Measurements from ENCODE around the gene NFATC1.
A peak's percentile ranks its signal among the peaks of the same experiment; 100 is the strongest.

Gene NFATC1

GRCh38 chr18:79519751-79520477 is 124.2 kb downstream of the NFATC1 start:
- no peak for DNase-seq (ENCODE audit: low read depth in 1 of 2, low spot score in 1 of 2)

DNA sequence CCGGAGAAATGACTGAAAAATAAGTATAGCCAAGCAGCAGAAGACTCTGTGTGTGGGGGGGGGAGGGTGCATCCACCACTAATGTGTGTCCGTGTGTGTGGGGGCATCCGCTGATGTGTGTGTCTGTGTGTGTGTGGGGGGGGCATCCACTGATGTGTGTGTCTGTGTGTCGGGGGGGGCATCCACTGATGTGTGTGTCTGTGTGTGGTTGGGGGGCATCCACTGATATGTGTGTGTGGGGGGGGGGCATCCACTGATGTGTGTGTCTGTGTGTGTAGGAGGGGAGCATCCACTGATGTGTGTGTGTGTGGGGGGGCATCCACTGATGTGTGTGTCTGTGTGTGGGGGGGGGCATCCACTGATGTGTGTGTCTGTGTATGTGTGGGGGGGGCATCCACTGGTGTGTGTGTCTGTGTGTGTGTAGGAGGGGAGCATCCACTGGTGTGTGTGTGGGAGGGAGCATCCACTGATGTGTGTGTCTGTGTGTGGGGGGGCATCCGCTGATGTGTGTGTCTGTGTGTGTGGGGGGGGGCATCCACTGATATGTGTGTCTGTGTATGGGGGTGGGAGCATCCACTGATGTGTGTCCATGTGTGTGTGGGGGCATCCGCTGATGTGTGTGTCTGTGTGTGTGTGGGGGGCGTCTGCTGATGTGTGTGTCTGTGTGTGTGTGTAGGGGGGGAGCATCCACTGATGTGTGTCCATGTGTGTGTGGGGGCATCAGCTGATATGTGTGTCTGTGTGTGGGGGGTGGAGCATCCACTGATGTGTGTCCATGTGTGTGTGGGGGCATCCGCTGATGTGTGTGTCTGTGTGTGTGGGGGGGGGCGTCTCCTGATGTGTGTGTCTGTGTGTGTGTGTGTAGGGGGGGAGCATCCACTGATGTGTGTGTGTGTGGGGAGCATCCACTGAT is 125.0 kb downstream of the NFATC1 start:
- no peak for DNase-seq (ENCODE audit: low read depth in 1 of 2, low spot score in 1 of 2)

DNA sequence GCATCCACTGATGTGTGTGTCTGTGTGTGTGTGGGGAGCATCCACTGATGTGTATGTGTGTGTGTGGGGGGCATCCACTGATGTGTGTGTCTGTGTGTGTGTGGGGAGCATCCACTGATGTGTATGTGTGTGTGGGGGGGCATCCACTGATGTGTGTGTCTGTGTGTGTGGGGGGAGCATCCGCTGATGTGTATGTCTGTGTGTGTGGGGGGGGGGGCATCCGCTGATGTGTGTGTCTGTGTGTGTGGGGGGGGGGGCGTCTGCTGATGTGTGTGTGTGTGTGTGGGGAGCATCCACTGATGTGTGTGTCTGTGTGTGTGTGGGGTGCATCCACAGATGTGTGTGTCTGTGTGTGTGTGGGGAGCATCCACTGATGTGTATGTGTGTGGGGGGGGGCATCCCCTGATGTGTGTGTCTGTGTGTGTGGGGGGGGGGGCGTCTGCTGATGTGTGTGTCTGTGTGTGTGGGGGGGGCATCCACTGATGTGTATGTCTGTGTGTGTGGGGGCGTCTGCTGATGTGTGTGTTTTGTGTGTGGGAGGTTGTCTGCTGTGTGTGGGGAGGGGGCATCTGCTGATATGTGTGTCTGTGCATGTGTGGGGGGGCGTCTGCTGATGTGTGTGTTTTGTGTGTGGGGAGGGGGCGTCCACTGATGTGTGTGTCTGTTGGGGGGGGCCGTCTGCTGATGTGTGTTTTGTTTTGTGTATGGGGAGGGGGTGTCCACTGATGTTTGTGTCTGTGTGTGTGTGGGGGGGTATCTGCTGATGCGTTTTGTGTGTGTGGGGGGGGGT is 125.9 kb downstream of the NFATC1 start:
- DNase-seq (ENCODE audit: low read depth in 1 of 2, low spot score in 1 of 2) = no peak

GRCh38 chr18:79522451-79523205 is 126.9 kb downstream of the NFATC1 start:
- DNase-seq (ENCODE audit: low read depth in 1 of 2, low spot score in 1 of 2) = peak; percentile 34 to 43

DNA sequence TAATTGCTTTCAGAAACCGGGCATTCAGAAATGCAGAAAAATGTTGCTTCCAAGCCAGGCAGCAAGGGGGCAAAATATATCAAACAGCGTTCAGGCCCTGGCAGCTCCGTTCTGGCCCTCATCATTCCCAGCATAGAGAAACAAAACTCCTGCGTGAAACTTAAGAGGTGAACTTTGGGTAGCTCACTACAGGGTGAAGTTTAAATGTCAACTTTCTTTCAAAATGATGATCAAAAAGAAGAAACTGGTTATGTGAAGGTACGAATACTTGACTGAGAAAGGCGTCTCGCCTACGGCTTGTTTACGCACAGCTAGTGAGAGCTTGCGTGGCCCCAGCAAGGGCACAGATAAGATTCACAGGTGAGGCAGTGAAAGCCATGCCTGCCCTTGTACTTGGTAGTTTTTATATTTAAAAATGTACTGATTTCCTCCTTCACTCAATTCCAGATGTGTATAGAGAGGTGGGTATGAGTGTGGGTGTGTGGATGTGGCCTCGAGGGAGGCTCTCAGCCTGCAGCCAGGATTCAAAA is 127.5 kb downstream of the NFATC1 start:
- peak in 1 of 2 donors; percentile 46 for DNase-seq (ENCODE audit: low read depth in 1 of 2, low spot score in 1 of 2)

GRCh38 chr18:79523736-79524180 is 128.0 kb downstream of the NFATC1 start:
- DNase-seq (ENCODE audit: low read depth in 1 of 2, low spot score in 1 of 2) = peak in 1 of 2 donors; percentile 60

GRCh38 chr18:79524181-79525078 is 128.7 kb downstream of the NFATC1 start:
- DNase-seq (ENCODE audit: low read depth in 1 of 2, low spot score in 1 of 2) = peak in 1 of 2 donors; percentile 39

DNA sequence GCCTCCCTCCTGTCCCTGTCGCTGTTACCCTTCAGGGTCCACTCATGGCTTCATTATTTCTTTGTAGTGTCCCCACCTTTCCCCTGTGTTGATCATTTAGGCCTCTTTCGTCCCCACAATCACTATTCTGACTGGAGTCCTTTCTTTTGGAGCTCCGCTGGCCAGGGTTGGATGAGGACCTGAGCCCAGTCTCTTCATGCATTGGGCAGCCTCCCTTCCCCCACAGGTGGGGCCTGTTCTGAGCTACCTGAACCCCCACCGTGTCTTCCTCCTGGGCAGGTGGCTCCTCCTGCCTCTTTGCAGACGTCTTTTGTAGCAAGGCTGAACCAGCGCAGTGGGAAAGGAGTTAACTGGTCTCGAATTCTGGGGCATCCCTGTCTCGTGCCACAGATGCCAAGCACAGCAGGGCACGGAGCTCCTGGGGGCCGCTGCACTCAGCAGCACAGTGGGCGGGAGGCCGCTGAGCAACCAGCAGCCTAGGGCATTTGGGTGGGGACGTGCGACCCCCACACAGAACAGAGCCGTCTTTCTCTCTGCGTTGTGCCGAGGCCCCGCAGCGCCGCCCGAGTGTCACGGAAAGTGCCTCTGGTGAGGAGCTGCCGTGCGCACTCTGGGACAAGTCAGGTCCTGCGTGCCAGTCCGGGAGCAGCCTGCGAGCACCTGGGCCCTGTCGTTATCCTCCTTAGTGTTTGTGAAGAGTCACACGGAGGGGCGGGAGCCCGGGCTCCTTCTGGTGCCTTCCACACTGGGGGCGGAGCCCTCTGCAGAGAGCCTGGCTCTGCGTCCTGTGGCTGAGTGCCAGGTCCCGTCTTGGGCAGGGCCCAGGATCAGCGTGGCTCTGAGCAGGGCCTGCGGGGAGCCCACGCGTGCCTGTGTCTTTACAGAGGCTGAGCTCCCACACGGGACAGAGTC is 130.1 kb downstream of the NFATC1 start:
- no peak for DNase-seq (ENCODE audit: low read depth in 1 of 2, low spot score in 1 of 2)

DNA sequence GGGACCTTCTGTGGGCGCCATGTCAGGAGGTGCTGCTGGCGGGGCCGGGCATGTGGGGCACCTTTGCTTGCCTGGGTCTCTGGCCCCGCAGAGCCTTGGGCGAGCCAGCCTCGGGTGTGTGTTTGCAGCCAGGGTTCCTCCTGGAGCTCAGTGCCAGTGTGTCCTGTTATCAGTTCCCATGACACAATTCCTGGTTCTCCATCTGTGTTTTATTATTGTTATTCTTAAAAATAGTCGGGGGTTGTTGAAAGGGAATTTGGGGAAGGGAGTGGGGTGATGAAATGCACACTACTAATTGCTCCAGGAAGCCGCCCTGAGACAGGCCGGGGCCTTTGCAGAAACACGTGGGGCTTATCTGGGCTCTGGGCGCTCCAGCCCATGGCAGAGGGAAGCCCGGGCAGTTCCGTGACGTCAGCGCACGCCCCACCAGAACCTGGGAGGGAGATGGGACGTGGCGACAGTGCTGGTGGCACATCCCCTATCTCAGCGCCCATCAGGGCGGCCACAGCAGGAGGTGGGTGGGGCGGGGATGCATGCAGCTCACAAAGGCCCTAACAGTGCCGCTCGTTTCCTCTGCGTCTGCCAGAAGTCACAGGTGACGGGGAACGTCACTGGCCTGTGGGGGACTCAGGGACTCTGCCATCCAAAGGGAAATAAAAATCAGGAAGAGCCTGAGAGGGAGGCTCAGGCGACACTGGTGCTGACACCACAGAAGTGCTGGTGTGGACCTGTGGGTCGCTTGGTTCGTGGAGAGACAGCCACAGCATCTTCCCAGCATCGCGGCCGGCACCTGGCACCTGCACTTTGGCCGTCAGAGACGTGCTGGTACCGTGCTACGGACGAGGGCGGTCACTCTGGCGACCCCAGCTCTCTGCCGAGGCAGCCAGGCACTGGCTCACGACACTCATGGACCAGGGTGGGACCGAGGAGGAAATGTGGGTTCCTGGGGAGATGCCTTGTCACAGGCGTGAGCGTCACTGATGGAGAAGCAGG is 131.0 kb downstream of the NFATC1 start:
- no peak for DNase-seq (ENCODE audit: low read depth in 1 of 2, low spot score in 1 of 2)

GRCh38 chr18:79527656-79528315 is 132.1 kb downstream of the NFATC1 start:
- no peak for DNase-seq (ENCODE audit: low read depth in 1 of 2, low spot score in 1 of 2)

DNA sequence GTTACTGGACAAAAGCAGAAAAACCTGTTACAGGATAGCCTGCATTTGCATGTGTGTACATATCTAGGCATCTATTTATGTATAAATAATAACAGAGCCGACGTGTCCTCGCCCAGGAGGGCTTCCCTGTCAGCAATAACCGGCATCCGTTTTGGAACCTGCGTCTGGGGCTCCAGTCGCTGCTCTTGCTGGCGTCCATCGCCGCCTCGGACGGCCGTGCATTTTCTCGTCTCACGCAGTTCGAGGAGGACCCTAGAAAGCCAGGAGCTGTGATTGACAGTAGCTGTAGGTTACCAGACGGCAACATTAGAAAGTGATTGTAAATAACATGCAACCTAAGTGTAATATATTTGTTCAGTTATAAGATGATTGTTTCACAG is 132.6 kb downstream of the NFATC1 start:
- no peak for DNase-seq (ENCODE audit: low read depth in 1 of 2, low spot score in 1 of 2)

- peak; percentile 52 to 59 for DNase-seq (ENCODE audit: low read depth in 1 of 2, low spot score in 1 of 2)
These were observed 133.1 kb downstream of the NFATC1 start for GRCh38 chr18:79528846-79529245.

- DNase-seq (ENCODE audit: low read depth in 1 of 2, low spot score in 1 of 2) = no peak
These were observed 133.6 kb downstream of the NFATC1 start for GRCh38 chr18:79529296-79529695.

DNA sequence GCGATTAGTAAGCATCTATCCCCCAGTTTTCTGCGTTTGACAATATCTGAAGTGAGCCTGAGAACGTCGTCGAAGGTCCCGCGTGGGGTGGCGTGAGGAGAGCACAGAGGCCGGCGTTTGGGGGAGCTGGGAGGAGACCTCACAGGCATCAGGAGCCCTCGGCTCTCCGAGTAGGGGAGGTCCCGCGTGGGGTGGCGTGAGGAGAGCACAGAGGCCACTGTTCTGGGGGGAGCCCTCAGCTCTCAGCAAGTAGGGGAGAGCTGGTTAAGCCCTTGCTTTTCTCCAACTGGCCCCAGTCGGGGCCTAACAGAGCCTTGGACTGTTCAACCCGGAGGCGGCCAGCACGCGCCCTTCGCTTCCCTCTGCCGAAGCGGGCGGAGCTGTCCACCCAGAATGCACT is 134.3 kb downstream of the NFATC1 start:
- no peak for DNase-seq (ENCODE audit: low read depth in 1 of 2, low spot score in 1 of 2)

GRCh38 chr18:79530821-79531220 is 135.1 kb downstream of the NFATC1 start:
- DNase-seq (ENCODE audit: low read depth in 1 of 2, low spot score in 1 of 2) = no peak

DNA sequence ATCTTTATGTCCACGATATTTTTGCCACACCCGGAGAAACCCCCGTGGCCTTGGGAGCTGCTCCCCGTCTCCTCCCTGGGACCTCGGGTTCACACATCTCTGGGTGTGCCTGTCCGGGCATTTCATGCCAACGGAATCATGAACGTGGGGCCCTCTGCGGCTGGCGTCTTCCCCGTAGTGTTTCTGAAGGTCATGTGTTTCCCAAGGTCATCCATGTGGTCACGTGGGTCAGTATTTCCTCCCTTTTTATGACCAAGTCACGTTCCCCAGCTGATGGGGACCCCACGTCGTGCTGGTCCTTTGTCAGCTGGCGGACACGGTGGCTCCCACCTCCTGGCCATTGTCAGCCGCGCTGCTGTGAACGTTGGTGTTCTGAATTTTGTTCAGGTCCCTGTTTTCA is 135.7 kb downstream of the NFATC1 start:
- no peak for DNase-seq (ENCODE audit: low read depth in 1 of 2, low spot score in 1 of 2)

- no peak for DNase-seq (ENCODE audit: low read depth in 1 of 2, low spot score in 1 of 2)
These were observed 136.2 kb downstream of the NFATC1 start for GRCh38 chr18:79531926-79532312.

Measured in activated T-helper 1 cell treated with anti-CD3 and anti-CD28 coated beads, Interleukin-2, amount 50 U/mL, for 16 hours (primary cell).